ENCODE data around the gene GRAMD4. TPM values are rescaled to one million over a fixed set of nuclear protein-coding genes. Genes with fewer than 3 reads are reported as not detected.

Gene GRAMD4
- total RNA-seq, 1 experiment from 2014 or later = 19.8 TPM

- Mint-ChIP-seq H3K27ac (peak overlapping the region in 1 of 3 experiments; percentile 63; a peak in 2 of 7 replicates), H3K27me3 (ENCODE audit: low read depth) (no peaks in the 10 kb centered on the region; the same call in 1 of the 2 replicates), H3K4me1 (peaks cover 0 to 4% of the 10 kb centered on the region in 2 experiments; a peak in 2 of 4 replicates), H3K9me3 (no peaks in the 10 kb centered on the region), H3K36me3 (ENCODE audit: insufficient read depth in 1 of 3, low read depth in 3 of 3) (peaks cover 17 to 55% (median 47%) of the 10 kb centered on the region in 3 experiments; a peak in 6 of 7 replicates), H3K4me3 (no peak overlapping the region)
- Histone ChIP-seq H3K9me3 (ENCODE audit: control insufficient read depth, low read depth, low read length) (no peaks in the 10 kb centered on the region), H3K4ac (ENCODE audit: low read depth, low read length) (no peak overlapping the region), H2BK5ac (ENCODE audit: insufficient read length, low read length) (no peak overlapping the region), H2BK12ac (ENCODE audit: insufficient read length, low read depth, low read length) (no peak overlapping the region), H3K79me1 (ENCODE audit: insufficient read depth, low read depth, low read length, poor library complexity, severe bottlenecking) (no peaks in the 10 kb centered on the region), H3K27ac (ENCODE audit: insufficient read length, low read depth, low read length) (no peak overlapping the region), H4K20me1 (ENCODE audit: control insufficient read depth, insufficient read depth, insufficient read length) (no peaks in the 10 kb centered on the region), H3K14ac (ENCODE audit: insufficient read depth, low read length) (no peak overlapping the region), H2BK20ac (ENCODE audit: low read depth, low read length, poor library complexity, severe bottlenecking) (no peak overlapping the region), H3K9ac (ENCODE audit: extremely low read depth, insufficient read length, low read length) (no peak overlapping the region), H3K23me2 (ENCODE audit: insufficient read length, low read depth, low read length, poor library complexity, severe bottlenecking) (no peaks in the 10 kb centered on the region), H3K4me1 (ENCODE audit: insufficient read depth, low read length) (no peaks in the 10 kb centered on the region), H2BK120ac (ENCODE audit: low read depth, low read length, poor library complexity, severe bottlenecking) (no peak overlapping the region), H2BK15ac (ENCODE audit: low read depth, low read length) (no peak overlapping the region), H3K4me2 (ENCODE audit: insufficient read depth, insufficient read length, low read length) (no peak overlapping the region), H4K5ac (ENCODE audit: insufficient read length, low read depth, low read length) (no peak overlapping the region), H3K23ac (ENCODE audit: insufficient read length, low read depth, low read length) (no peak overlapping the region), H3T11ph (ENCODE audit: low read length) (no peak overlapping the region), H3K79me2 (ENCODE audit: insufficient read depth, low read length) (no peaks in the 10 kb centered on the region), H3K18ac (ENCODE audit: insufficient read length, low read depth, low read length) (no peak overlapping the region), H4K8ac (replicated peaks; ENCODE audit: insufficient read length, low read depth, low read length) (no peak overlapping the region), H2AK5ac (ENCODE audit: insufficient read length, low read length) (no peak overlapping the region), H3K56ac (ENCODE audit: insufficient read length, low read depth, low read length) (no peak overlapping the region), H4K91ac (ENCODE audit: insufficient read length, low read depth, low read length) (no peak overlapping the region), H2AFZ (ENCODE audit: low read length) (no peak overlapping the region), H3K27me3 (ENCODE audit: insufficient read depth, low read length) (no peaks in the 10 kb centered on the region)
- no peak for DNase-seq
- no CpG with 5 or more reads among the region's 25 CpGs for WGBS (ENCODE audit: extremely low coverage, insufficient read length, low lambda C conversion rate)
- no peak for TF ChIP-seq CTCF (conservative IDR thresholded peaks at IDR 0.05)
These were observed 75.4 kb downstream of the GRAMD4 start for GRCh38 chr22:46695346-46696228.

All from H9 (cell line).